PC-3 (cell line): ENCODE data around the gene MED12.

Source experiments
- EZH2 ChIP-seq: fragments of 300-600 bp; sonication (generic); IDR thresholded peaks from one replicate; pipeline ENCODE4 v1.6.1; 2017; ENCODE audit warnings: antibody characterized with exemption, mild to moderate bottlenecking, low read length; ENCODE audit not compliant: unreplicated experiment
- EZH2phosphoT487 ChIP-seq: fragments of 300-600 bp; sonication (generic); IDR thresholded peaks from 2 replicates; pipeline ENCODE4 v1.6.1; 2018; ENCODE audit warnings: mild to moderate bottlenecking, antibody characterized with exemption, low read length, borderline replicate concordance
- TF ChIP-seq, protein P1 (sequence below): fragments of 300-600 bp; sonication (generic); conservative IDR thresholded peaks from 2 replicates; pipeline ENCODE4 v1.5.1; 2017; ENCODE audit warnings: antibody characterized with exemption, low read depth, mild to moderate bottlenecking, low read length

DNA sequence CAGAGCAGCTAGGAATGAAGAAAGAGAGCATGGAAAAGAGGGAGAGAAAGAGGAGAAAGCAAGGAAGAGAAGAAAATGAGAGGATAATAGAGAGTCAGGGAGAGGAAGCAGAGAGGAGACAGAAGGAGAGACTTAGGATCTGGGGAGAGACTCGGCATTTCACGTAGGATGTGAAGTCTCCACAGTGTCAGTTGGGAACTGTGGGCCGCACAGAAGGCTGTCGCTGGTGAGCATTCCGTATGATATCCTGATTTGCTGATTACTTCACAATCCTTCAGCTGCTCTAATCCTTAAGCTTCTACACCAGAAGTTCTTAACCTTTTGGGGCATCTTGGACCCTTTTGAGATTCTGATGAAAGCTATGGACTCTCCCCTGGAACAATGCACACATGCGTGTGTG is 40.2 kb downstream of the MED12 start:
- TF ChIP-seq, protein P1, sequence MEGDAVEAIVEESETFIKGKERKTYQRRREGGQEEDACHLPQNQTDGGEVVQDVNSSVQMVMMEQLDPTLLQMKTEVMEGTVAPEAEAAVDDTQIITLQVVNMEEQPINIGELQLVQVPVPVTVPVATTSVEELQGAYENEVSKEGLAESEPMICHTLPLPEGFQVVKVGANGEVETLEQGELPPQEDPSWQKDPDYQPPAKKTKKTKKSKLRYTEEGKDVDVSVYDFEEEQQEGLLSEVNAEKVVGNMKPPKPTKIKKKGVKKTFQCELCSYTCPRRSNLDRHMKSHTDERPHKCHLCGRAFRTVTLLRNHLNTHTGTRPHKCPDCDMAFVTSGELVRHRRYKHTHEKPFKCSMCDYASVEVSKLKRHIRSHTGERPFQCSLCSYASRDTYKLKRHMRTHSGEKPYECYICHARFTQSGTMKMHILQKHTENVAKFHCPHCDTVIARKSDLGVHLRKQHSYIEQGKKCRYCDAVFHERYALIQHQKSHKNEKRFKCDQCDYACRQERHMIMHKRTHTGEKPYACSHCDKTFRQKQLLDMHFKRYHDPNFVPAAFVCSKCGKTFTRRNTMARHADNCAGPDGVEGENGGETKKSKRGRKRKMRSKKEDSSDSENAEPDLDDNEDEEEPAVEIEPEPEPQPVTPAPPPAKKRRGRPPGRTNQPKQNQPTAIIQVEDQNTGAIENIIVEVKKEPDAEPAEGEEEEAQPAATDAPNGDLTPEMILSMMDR, result no peak
- no peak for TF ChIP-seq EZH2
- no peak for TF ChIP-seq EZH2phosphoT487
